ENCODE data around the gene KRCC1. TPM values are rescaled to one million over a fixed set of nuclear protein-coding genes. Genes with fewer than 3 reads are reported as not detected.

The KRCC1 gene
- polyA plus RNA-seq, 1 experiment = 42.6 TPM

- POLR2A ChIA-PET = no interaction called here
- peaks cover 5% of the 10 kb centered on the region for H3K27me3 ChIP-seq (ENCODE audit: control insufficient read depth, insufficient read depth, low read length)
- H3K27ac ChIP-seq (ENCODE audit: low read depth, low read length) = no peak overlapping the region
- no peak for DNase-seq (ENCODE audit: low read depth, low spot score)
- H3K9me3 ChIP-seq (ENCODE audit: control insufficient read depth, insufficient read depth, low read length) = no peaks in the 10 kb centered on the region
- H3K4me3 ChIP-seq (ENCODE audit: low read depth, low read length) = no peak overlapping the region
- TF ChIP-seq CTCF (IDR thresholded peaks at IDR 0.05; ENCODE audit: low read depth, low read length) = no peak
- CTCF ChIA-PET = no interaction called here
Measured at GRCh38 chr2:88097891-88098557, 42.4 kb upstream of the KRCC1 start.

- CTCF ChIA-PET = no interaction called here
- TF ChIP-seq CTCF (IDR thresholded peaks at IDR 0.05; ENCODE audit: low read depth, low read length) = no peak
- POLR2A ChIA-PET = no interaction called here
- Histone ChIP-seq H3K4me3 (ENCODE audit: low read depth, low read length) (no peak overlapping the region), H3K9me3 (ENCODE audit: control insufficient read depth, insufficient read depth, low read length) (no peaks in the 10 kb centered on the region), H3K27ac (ENCODE audit: low read depth, low read length) (no peak overlapping the region), H3K27me3 (ENCODE audit: control insufficient read depth, insufficient read depth, low read length) (peaks cover 5% of the 10 kb centered on the region)
- DNase-seq (ENCODE audit: low read depth, low spot score) = no peak
Measured at GRCh38 chr2:88097192-88097591, 41.6 kb upstream of the KRCC1 start.

GRCh38 chr2:88096708-88097107 lies 41.1 kb upstream of the KRCC1 start:
- TF ChIP-seq CTCF (IDR thresholded peaks at IDR 0.05; ENCODE audit: low read depth, low read length) = no peak
- DNase-seq (ENCODE audit: low read depth, low spot score) = no peak
- POLR2A ChIA-PET = no interaction called here
- CTCF ChIA-PET = interaction anchor here (1.7 kb wide), 1 partner anchor 36 kb away, joined by 5 read pairs; no protein-coding TSS in a partner anchor
- H3K9me3 ChIP-seq (ENCODE audit: control insufficient read depth, insufficient read depth, low read length) = no peaks in the 10 kb centered on the region
- H3K4me3 ChIP-seq (ENCODE audit: low read depth, low read length) = no peak overlapping the region
- no peak overlapping the region for H3K27ac ChIP-seq (ENCODE audit: low read depth, low read length)
- H3K27me3 ChIP-seq (ENCODE audit: control insufficient read depth, insufficient read depth, low read length) = peaks cover 5% of the 10 kb centered on the region

GRCh38 chr2:88095022-88095421 lies 39.4 kb upstream of the KRCC1 start:
- no peak overlapping the region for H3K27ac ChIP-seq (ENCODE audit: low read depth, low read length)
- TF ChIP-seq CTCF (IDR thresholded peaks at IDR 0.05; ENCODE audit: low read depth, low read length) = no peak
- no peak overlapping the region for H3K4me3 ChIP-seq (ENCODE audit: low read depth, low read length)
- no peaks in the 10 kb centered on the region for H3K9me3 ChIP-seq (ENCODE audit: control insufficient read depth, insufficient read depth, low read length)
- CTCF ChIA-PET = interaction anchor here (1.7 kb wide), 1 partner anchor 35 kb away, joined by 5 read pairs; no protein-coding TSS in a partner anchor
- DNase-seq (ENCODE audit: low read depth, low spot score) = no peak
- peaks cover 5% of the 10 kb centered on the region for H3K27me3 ChIP-seq (ENCODE audit: control insufficient read depth, insufficient read depth, low read length)
- POLR2A ChIA-PET = no interaction called here

GRCh38 chr2:88092773-88093172 lies 37.2 kb upstream of the KRCC1 start:
- Histone ChIP-seq H3K27ac (ENCODE audit: low read depth, low read length) (no peak overlapping the region), H3K9me3 (ENCODE audit: control insufficient read depth, insufficient read depth, low read length) (no peaks in the 10 kb centered on the region), H3K4me3 (ENCODE audit: low read depth, low read length) (no peak overlapping the region), H3K27me3 (ENCODE audit: control insufficient read depth, insufficient read depth, low read length) (peaks cover 8% of the 10 kb centered on the region)
- CTCF ChIA-PET = interaction anchor here (1.3 kb wide), 1 partner anchor 33 kb away, joined by 3 read pairs; no protein-coding TSS in a partner anchor
- POLR2A ChIA-PET = no interaction called here
- DNase-seq (ENCODE audit: low read depth, low spot score) = no peak
- no peak for TF ChIP-seq CTCF (IDR thresholded peaks at IDR 0.05; ENCODE audit: low read depth, low read length)

Data from AG04450 (cell line).